NCI-H345 (cell line): Measurements from ENCODE around the gene SPDYE4.

Experiments
- DNase-seq: peaks from one replicate; lab custom pipeline; 2025; lab: John Stamatoyannopoulos, UW

The SPDYE4 gene

DNA sequence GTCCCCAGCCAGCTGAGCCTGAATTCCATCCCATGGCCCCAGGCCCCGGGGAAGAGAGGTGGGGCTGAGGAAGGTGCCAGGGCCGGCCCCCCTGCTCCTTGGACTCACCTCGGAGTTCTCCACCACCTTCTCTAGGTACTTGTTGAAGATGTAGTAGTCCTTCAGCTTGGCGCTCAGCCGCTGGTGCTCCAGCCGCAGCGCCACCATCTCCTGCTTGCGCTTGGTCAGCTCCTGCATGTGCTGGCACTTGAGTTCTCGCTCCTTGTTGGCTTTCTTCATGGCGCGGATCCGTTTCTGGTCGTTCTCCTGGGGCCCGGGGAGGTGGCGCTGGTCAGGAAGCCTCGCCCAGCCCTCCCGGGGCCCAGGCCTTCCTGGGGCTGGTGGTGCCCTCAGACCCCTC, 17.0 kb downstream of the SPDYE4 start:
- no peak for DNase-seq

DNA sequence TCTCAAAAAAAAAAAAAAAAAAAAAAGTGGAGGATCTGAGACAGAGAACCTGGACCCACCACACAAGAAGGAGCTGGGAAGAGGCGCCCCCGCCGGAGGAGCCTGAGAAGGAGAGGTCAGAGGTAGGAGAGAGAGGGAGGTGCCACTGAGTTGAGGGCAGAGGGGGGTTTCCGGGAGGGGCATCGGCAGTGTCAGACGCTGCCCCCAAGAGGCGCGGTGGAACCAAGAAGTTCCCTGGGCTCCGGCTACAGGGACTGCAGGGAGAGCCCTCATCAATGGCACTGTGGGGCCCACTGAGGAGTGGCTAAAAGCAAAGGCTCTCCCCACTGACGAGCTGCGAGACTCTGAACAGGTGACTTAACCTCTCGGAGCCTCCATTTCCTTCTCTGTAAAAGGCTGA, 17.9 kb downstream of the SPDYE4 start:
- DNase-seq: no peak

DNA sequence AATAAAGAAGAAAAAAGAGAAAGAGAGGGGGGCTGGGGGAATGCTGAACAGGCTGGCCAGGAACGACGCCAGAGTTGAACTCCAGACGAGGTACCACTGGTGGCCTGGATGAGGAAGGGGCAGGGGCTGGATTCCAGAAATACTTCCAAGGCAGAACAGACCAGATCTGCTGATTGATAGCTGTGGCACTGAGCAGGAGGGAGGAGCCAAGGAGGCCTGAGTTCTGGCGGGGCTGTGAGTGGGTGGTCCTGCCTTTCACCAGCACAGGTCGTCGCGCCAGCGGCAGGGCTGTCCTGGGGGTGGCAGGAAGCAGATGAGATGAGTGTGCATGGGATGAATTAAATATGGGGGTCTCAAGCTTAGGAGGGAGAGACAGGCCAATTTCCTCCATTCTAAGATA, 19.2 kb downstream of the SPDYE4 start:
- DNase-seq: no peak

DNA sequence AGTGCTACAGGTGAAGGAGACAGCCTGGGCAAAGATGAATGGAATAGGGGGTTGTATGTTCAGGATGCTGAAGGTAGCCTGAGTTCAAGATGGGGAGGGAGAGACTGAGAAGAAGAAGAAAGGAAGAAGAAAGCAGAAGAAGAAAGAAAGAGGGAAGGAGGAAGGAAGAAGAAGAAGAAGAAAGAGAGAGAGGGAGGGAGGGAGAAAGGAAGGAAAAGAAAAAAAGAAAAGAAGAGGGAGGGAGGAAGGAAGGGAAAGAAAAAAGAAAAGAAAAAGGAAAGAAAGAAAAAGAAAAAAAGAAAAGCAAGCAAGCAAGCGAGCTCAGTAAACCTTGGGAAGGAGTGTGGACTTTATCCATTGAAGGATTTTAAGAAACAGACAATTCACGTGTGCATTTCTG, 21.6 kb downstream of the SPDYE4 start:
- DNase-seq: no peak

DNA sequence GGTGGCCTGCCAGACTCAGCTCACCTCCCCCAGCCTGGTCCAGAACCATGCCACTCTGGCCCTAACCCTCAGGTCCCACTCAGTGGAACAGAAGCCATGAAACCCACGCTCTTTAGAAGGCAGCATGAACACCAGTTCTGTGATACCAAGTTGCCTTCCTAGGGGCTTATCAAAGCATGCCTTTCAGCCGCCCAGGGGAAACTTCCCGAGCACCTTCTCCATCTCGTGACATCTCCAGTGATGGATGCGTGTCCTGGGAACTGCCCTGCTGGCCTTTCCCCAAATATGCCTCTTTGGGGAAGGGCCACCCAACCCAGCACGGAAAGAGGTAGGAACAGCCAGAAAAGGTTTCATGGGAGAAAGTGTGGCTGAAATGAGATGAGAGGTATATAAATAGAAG, 22.0 kb downstream of the SPDYE4 start:
- DNase-seq: no peak

DNA sequence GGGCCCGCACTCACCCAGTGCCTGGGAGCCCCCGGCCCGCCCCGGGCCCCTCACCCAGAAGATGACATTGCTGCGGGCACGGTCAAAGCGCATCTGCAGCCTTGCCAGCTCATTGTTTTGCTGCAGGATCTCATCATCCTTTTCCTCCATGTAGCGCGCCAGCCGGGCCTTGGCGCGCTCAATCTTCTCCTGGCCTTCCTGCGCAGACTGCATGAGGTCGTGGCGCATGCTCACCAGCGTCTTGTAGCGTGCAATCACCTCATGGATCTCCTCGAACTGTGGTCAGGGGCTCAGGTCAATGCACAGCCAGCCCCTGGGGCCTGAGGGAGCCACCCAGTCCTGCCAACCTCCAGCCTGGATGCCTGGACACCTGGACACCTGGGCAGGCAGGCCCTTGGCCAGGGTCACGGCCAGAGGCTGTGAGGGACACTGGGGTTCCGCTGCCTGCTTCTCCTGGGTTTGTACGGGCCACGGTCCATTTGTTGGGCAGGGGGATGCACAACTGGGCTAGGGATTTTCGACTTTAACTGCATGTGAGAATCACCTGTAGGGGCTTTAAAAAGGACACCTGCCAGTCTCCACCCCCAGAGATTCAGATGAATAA, 22.9 kb downstream of the SPDYE4 start:
- no peak for DNase-seq

DNA sequence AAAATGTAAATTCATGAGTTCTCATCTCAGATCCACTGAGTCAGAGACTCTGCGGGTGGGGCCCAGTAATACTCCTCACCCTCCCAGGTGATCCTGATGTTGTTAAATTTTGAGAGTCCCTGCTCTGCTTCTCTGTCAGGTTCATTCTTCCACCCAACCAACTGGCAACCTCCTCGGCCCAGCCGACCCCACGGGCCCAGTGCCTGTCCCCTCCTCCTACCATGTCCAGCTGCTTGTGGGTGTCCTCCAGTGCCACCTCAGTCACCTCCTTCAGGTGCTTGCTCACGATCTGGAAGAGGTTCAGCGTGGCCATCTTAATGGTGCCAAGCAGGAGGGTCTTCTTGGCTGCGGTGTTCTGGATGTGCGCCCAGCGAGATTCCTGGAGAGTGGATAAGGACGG, 23.5 kb downstream of the SPDYE4 start:
- DNase-seq: no peak

DNA sequence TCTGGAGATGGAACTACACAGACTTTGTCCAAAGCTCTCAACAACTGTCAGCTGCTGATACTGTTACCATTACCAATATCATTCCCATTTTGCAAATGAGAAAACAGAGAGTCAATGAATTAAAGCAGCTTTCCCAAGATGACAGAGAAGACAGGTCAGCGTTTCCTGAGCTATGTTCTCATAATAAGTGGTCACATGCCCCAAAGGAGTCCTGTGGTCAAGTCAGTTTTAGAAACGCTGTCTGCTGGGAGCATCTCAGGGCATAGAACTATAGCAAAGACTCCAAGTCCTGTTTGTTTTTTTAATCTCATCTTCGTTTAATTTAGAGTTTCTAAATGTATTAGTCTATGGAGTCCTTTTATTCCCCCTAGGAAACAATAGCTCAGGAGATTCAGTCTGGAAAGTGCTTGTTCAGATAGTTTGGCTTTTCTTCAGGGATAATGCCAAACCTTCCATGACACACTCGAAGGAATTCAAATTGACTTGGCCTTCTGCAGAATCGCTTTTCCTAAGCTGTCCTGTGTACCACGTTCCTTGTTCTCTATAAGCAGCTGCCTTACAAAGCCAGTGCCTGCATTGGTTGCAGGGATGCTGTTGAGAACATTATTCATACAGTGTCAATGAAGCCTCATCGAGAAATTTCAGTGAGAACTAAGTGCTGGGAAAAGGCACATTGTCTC, 25.8 kb downstream of the SPDYE4 start:
- no peak for DNase-seq

DNA sequence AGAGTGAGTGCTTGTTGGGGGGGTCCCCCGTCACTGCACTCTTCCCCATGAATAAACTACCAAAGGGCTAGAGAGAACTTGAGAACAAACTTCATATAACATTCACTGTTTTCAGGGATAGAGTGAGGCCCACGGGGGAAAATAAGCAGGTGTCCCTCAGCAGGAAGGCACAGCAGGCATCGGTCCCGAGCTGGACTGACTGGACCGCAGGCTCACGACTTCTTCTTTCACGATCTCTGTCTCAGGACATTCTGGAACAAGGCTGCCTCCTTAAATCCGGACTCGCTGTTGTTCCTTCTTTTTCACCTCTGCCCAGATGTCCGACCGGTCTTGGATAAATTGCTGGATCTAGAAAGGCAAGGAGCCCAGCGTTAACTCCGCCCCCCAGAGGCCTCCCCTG, 28.5 kb downstream of the SPDYE4 start:
- DNase-seq: no peak

DNA sequence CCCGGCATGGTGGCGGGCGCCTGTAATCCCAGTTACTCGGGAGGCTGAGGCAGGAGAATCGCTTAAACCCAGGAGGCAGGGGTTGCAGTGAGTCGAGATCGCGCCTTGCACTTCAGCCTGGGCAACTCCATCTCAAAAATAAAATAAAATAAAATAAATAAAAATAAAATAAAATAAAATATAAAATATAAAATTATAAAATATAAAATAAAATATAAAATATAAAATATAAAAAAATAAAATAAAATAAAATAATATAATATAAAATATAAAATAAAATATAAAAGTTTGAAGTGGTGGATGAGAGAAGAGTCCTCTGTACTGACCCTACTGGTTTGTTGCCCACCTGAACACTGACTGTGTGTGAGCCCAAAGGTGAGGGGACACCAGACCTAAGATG, 28.9 kb downstream of the SPDYE4 start:
- no peak for DNase-seq

DNA sequence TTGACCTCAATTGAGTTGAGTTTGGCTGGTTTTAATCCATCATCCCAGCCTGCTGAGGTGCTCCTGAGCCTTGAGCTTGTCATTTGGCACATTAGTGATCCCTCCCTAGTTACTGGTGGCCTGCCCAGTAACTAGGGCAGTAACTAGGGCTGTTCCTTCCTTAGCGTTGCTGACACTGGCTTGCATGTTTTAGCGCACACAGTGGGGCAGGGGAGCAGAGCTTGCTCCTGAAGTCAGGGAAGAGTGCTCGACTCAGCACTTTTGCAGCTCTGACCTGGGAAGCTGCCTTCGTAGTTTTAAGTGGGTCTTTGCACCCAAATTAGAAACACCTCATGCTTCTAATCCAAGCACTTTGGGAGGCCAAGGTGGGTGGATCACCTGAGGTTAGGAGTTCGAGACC, 29.4 kb downstream of the SPDYE4 start:
- DNase-seq: no peak

DNA sequence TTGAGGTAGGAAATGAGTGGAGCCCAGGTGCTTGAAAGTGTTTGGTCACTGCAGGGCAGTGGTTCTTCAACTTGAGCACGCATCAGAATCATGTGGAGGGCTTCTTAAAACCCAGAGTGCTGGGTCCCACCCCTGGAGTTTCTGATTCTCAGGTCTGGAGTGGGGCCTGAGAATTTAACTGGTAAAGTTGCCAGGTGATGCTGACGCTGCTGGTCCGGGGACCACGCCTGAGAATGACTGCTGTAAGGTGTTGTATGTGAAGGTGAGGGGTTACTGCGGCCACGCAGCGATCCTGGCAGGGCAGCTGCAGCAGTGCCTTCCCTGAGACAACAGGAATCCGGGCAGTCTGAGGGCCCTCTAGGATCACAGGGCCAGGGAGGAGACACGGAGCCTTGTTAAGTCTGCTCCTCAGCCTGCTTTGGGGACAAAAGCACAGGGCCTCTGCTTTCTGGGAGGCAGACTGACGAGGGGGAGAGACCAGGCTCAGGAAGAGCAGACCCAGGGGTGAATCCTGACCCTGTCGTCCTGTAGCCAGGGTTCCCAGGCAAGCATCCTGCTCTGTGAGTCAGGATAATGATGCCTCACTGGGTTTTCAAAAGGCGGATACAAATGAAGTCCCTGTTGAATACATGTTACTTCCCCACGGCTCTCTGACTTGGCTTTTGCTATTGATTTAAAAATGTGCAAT, 30.0 kb downstream of the SPDYE4 start:
- no peak for DNase-seq

DNA sequence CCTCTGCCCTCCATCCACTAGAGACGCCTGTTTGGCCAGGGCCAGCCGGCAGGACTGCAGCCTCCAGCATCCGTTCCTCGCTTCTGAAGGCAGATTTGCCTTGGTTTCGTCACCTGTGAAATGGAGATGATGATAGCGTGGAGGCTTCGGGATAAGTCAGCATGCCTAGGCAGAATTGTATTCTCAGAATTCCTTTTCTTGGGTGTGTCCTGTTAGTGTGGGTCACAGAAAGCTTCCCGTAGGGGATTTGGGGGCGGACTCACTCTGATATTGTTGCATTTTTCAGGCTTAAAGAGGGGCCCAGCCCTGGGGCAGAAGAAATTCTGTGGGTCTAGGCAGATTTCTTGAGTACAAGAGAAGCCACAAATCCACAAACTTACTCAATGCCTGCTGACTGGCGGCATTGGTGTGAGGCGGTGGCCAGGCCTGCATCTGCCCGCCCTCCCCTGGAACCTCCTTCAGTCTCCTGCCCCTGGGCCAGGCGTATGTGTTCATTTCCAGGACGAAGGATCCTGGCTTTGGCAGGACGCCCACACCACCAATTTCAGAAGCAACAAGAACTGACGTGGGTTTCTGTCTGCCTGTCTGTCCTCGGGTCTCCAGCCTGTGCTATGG, 31.3 kb downstream of the SPDYE4 start:
- no peak for DNase-seq

DNA sequence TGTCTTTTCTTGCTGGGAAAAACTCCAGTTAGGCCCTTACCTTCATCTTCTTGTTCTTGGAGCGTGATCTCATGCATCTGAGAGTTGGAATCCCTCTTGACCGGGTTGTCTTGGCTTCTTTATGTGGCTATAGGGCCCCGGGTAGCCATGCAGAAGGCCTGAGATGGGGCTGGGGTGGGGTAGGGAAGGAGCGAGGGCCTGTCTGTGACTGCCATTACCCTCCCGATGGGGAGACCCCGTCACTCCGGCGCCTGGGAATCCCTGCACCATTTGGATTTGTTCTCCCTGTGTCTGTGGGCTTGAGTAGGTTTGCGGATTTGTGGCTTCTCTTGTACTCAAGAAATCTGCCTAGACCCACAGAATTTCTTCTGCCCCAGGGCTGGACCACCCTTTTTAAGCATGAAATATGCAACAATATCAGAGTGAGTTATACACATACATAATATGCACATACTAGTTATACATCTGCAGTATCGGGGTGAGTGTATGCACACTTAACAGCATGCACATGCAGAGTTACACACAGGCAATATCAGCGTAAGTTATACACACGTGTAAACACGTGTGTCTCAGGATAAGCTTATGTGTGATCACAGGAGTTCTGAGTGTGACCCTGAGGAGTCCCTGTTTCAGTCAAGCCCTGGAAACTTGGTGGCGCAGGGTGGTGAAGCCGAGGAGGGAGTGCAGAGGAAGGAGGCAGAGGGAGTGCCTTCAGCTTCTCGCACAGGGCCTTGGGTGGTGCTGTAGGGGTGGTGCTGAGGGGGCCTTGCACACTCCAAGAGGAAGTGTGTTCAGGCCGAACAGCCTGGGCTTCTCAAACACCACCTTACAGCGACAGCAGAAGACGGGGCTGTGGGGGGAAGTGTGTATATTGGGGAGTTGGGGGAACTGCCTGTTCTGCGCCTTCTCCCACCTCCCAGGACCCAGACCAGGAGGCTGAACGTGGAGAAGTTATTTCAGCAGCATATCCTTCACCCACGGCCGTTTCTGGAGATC, 32.2 kb downstream of the SPDYE4 start:
- DNase-seq: no peak

DNA sequence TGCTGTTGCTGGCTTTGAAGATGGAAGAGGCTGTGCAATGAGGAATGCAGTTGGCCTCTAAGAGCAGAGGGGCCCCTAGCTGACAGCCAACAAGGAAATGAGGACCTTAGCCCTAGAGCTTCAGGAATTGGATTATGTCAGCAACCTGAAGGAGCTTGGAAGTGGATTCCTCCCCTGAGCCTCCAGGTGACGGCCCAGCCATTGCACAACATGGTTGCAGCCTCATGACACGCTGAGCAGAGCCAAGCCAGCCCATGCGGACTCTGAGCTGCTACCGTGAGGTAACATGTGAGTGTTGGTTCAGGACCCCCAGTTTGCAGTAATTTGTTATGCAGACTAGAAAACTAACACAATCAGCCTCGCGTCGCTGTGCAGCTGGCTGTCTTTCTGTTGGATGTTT, 33.9 kb downstream of the SPDYE4 start:
- DNase-seq: no peak

DNA sequence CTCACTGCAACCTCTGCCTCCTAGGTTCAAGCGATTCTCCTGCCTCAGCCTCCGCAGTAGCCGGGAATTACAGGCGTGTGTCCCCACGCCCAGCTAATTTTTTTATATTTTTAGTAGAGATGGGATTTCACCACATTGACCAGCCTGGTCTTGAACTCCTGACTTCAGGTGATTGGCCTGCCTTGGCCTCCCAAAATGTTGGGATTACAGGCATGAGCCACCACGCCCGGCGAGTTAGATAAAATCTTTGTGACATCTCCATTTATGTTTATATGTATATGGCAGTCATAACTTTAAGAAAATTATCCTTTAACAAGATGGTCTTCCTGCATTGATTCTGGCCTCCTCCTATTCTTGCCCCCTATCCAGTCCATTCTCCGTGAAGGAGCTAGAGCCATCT, 37.8 kb downstream of the SPDYE4 start:
- DNase-seq: no peak

DNA sequence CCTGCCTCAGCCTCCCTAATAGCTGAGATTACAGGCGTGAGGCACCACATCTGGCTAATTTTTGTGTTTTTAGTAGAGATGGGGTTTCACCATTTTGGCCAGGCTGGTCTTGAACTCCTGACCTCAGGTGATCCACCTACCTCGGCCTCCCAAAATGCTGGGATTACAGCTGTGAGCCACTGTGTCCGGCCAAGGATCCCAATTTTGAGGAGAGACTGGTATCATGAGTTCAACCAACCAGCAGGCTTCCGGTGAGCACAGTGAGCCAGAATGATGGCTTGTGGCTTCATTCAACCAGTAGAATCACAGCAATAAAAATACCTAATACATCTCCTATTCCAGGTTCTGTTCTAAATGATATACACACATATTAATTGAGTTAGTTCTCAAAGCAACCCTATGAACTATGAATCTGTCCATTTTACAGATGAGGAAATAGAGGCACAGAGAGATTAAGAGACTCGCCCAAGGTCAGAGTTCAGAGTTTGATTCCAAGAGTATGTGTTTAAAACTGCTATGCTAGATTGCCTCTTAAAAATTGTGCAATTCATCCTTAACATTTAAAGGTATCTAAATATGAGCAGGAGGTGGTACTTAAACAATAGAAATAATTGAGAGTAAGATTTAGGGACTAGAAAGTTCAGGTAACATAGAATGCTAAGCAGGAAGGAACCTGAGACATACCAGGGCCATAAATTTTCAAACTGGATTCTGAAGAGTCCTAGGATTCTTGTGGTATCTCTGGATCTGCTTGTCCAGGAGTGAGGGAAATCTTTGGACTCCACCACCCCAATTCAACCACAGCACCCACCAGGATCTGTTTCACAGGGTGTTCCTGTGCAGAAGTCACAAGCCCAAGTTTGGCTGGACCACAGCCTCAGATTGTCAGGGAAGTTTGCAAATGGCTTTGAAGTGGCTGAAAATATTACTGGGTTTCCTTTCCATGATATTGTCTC, 38.8 kb downstream of the SPDYE4 start:
- DNase-seq: no peak

DNA sequence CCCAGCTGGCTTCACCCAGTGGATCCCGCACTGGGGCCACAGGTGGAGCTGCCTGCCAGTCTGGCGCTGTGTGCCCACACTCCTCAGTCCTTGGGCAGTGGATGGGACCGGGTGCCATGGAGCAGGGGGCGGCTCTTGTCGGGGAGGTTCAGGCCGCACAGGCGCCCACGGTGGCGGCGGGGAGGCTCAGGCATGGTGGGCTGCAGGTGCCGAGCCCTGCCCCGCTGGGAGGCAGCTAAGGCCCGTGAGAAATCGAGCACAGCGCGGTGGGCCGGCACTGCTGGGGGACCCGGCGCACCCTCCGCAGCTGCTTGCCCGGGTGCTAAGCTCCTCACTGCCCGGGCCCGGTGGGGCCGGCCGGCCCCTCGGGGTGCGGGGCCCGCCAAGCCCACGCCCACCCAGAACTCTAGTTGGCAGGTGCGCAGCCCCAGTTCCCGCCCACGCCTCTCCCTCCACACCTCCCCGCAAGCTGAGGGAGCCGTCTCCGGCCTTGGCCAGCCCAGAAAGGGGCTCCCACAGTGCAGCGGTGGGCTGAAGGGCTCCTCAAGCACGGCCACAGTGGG, 40.3 kb downstream of the SPDYE4 start:
- DNase-seq: no peak

DNA sequence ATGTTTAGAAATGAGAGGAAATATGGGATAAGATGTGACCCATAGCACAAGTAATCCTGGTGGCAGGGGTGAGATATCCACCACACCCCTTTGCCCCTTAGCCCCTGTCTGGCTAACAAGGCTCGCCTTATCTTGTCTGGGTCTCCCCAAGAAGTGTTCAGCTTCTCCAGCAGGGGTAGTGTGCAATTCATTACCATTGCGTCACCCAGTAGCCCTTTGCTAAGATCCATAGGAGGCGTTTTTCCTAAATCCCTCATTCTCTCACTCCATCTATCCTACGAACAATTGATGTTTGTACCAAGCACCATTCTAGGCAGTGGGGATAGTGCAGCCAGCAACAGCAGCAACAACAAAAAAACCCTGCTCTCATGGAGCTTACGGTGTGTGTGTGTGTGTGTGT, 44.5 kb downstream of the SPDYE4 start:
- no peak for DNase-seq

DNA sequence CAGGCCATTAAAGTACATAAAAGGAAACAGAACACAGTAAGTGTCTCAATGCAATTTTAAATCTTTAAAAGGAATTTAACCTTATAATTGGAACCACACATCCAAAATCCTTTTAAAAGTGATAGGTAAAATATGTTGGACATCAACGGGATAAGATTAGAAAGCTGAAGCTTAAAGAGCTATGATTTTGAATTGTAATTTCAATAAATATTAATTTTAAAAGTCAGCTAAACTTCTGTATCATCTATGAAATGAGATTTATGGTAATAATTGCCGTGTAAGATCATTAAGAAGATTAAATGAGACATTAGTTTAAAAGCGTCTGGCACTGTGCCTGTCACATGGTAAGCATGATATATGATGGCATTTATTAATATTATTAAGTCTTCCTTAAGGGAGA, 45.0 kb downstream of the SPDYE4 start:
- no peak for DNase-seq

DNA sequence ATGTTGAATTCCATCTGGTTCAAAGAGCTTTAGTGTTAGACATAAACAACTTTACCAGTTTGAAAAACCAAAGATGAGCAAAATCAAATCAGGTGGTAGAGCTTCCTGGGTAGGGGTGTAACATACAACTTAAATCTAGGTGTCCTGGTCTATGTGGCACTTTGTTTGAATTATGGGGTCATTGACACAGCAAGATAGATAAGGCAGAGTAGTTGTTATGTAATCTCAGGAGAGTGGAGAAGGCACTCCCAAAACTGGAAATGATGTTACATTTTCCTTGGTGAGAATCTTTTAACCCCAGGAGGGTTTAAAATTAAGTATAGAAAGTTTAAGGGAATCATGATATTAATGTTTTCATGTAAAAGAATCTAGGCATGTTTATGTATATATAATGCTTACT, 45.6 kb downstream of the SPDYE4 start:
- no peak for DNase-seq
